HEK293 (cell line): ENCODE results near the gene KIF7.
A peak's percentile ranks its signal among the peaks of the same experiment; 100 is the strongest.

Source experiments
- KLF8 ChIP-seq: fragments of 450-650 bp; formaldehyde crosslinking; IDR thresholded peaks from 2 replicates; pipeline ENCODE4 v1.5.1; 2016; ENCODE audit warnings: missing biosample characterization, missing genetic modification characterization
- KLF9 ChIP-seq: fragments of 450-650 bp; formaldehyde crosslinking; IDR thresholded peaks from 2 replicates; pipeline ENCODE4 v1.5.1; 2016; ENCODE audit warnings: missing biosample characterization, missing genetic modification characterization, low read depth
- OSR2 ChIP-seq: fragments of 450-650 bp; formaldehyde crosslinking; IDR thresholded peaks from 2 replicates; pipeline ENCODE4 v1.5.1; 2016; ENCODE audit warnings: missing biosample characterization, missing genetic modification characterization
- OVOL3 ChIP-seq: fragments of 450-650 bp; formaldehyde crosslinking; IDR thresholded peaks from 2 replicates; pipeline ENCODE4 v1.5.1; 2016; ENCODE audit warnings: missing biosample characterization, missing genetic modification characterization
- PRDM1 ChIP-seq: fragments of 450-650 bp; formaldehyde crosslinking; IDR thresholded peaks from 2 replicates; pipeline ENCODE4; 2016; ENCODE audit warnings: missing biosample characterization, missing genetic modification characterization
- SCRT2 ChIP-seq: fragments of 450-650 bp; formaldehyde crosslinking; IDR thresholded peaks from 2 replicates; pipeline ENCODE4 v1.5.1; 2016; ENCODE audit warnings: missing biosample characterization, missing genetic modification characterization
- WT1 ChIP-seq: fragments of 450-650 bp; formaldehyde crosslinking; IDR thresholded peaks from 2 replicates; pipeline ENCODE4 v1.5.1; 2016; ENCODE audit warnings: missing biosample characterization, missing genetic modification characterization
- ZBTB7A ChIP-seq: fragments of 450-650 bp; formaldehyde crosslinking; IDR thresholded peaks from 2 replicates; pipeline ENCODE4 v1.5.1; 2016; ENCODE audit warnings: low read depth, missing biosample characterization, missing genetic modification characterization
- ZFP37 ChIP-seq: fragments of 450-650 bp; formaldehyde crosslinking; IDR thresholded peaks from 2 replicates; pipeline ENCODE4 v1.5.1; 2016; ENCODE audit warnings: missing biosample characterization, missing genetic modification characterization
- ZNF248 ChIP-seq: fragments of 450-650 bp; formaldehyde crosslinking; IDR thresholded peaks from 2 replicates; pipeline ENCODE4 v1.5.1; 2017; ENCODE audit warnings: missing biosample characterization, missing genetic modification characterization
- ZNF354C ChIP-seq: fragments of 450-650 bp; formaldehyde crosslinking; IDR thresholded peaks from 2 replicates; pipeline ENCODE4 v1.5.1; 2016; ENCODE audit warnings: missing biosample characterization, missing genetic modification characterization, low read depth, borderline replicate concordance
- ZNF37A ChIP-seq: fragments of 450-650 bp; IDR thresholded peaks from 2 replicates; pipeline ENCODE4 v1.5.1; 2018; ENCODE audit warnings: missing biosample characterization, missing genetic modification characterization
- ZNF423 ChIP-seq: fragments of 450-650 bp; formaldehyde crosslinking; IDR thresholded peaks from 2 replicates; pipeline ENCODE4 v1.5.1; 2016; ENCODE audit warnings: missing biosample characterization, missing genetic modification characterization
- ZNF473 ChIP-seq: fragments of 450-650 bp; formaldehyde crosslinking; IDR thresholded peaks from 2 replicates; pipeline ENCODE4 v1.5.1; 2017; ENCODE audit warnings: missing biosample characterization, missing genetic modification characterization
- ZNF521 ChIP-seq: fragments of 450-650 bp; formaldehyde crosslinking; IDR thresholded peaks from 2 replicates; pipeline ENCODE4 v1.5.1; 2017; ENCODE audit warnings: missing biosample characterization, mild to moderate bottlenecking, missing genetic modification characterization
- ZNF548 ChIP-seq: fragments of 450-650 bp; formaldehyde crosslinking; IDR thresholded peaks from 2 replicates; pipeline ENCODE4 v1.5.1; 2016; ENCODE audit warnings: missing biosample characterization, missing genetic modification characterization
- ZNF596 ChIP-seq: fragments of 450-650 bp; IDR thresholded peaks from 2 replicates; pipeline ENCODE4 v1.5.0; 2018; ENCODE audit warnings: missing biosample characterization, mild to moderate bottlenecking, missing genetic modification characterization, moderate library complexity
- ZNF600 ChIP-seq: fragments of 450-650 bp; formaldehyde crosslinking; IDR thresholded peaks from 2 replicates; pipeline ENCODE4 v1.5.1; 2016; ENCODE audit warnings: missing biosample characterization, missing genetic modification characterization
- ZNF629 ChIP-seq: fragments of 450-650 bp; formaldehyde crosslinking; IDR thresholded peaks from 2 replicates; pipeline ENCODE4 v1.5.1; 2017; ENCODE audit warnings: missing biosample characterization, missing genetic modification characterization
- ZNF654 ChIP-seq: fragments of 450-650 bp; formaldehyde crosslinking; IDR thresholded peaks from 2 replicates; pipeline ENCODE4 v1.5.1; 2016; ENCODE audit warnings: low read depth, missing biosample characterization, missing genetic modification characterization
- ZSCAN16 ChIP-seq: fragments of 450-650 bp; formaldehyde crosslinking; IDR thresholded peaks from 2 replicates; pipeline ENCODE4 v1.5.1; 2016; ENCODE audit warnings: missing biosample characterization, missing genetic modification characterization
- TF ChIP-seq, protein P1 (sequence below): fragments of 450-650 bp; formaldehyde crosslinking; IDR thresholded peaks from 2 replicates; pipeline ENCODE4 v1.5.1; 2016; ENCODE audit warnings: missing biosample characterization, missing genetic modification characterization
- TF ChIP-seq, protein P2 (sequence below): fragments of 450-650 bp; formaldehyde crosslinking; IDR thresholded peaks from 2 replicates; pipeline ENCODE4 v1.5.0; 2017; ENCODE audit warnings: missing biosample characterization, missing genetic modification characterization, borderline replicate concordance
- TF ChIP-seq, protein P3 (sequence below): fragments of 450-650 bp; formaldehyde crosslinking; IDR thresholded peaks from 2 replicates; pipeline ENCODE4 v1.5.1; 2017; ENCODE audit warnings: missing biosample characterization, missing genetic modification characterization
- TF ChIP-seq, protein P4 (sequence below): fragments of 450-650 bp; formaldehyde crosslinking; IDR thresholded peaks from 2 replicates; pipeline ENCODE4 v1.5.1; 2016; ENCODE audit warnings: missing biosample characterization, missing genetic modification characterization
- TF ChIP-seq, protein P5 (sequence below): fragments of 450-650 bp; formaldehyde crosslinking; conservative IDR thresholded peaks from 2 replicates; pipeline ENCODE4 v1.5.1; 2016; ENCODE audit warnings: low read depth, missing biosample characterization, missing genetic modification characterization

The KIF7 gene

DNA sequence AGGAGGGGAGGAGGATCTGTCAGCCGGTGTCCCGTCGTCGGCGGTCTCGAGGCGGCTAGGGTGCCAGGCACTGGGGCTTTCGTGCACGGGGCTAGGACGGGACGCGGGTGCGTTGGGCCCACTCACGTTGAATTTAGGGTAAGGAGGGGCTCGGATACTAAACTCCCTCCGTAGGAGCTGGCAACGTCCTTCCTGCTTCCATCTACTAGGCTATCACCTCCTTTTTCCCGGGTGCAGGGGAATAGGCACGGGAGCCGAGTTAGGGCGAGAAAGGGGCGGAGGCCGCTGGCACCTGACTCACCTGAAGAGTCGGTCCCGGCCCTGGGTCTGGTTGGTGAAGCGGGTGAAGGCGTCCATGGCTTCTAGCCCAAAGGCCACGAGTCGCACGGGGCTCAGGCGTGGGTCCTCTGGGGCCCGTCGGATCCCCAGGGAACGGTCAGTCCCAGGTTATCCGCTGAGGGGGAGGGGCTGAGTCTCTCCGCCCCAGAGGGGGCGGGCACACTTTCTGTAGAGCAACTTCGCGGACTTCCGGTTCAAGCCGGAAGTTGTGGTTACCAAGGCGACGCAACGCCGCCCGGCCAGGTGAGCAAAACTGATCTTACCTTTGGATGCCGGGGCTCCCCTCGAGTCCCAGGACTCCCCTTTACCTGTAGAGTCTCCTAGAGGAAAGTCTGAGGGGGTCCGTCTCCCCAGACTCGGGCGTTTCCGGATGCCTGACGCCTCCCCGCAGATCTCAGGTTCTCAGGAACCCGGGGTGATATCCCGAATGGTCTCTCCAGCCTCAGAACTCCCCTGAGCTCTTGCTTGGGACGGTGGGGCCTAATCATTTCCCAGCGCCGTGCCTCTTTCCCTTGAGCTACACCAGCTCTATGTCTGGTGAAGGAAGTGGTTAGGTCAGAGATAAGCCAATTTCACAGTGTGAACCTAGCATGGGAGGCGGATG, 35.3 kb upstream of the KIF7 start, which contains the start of the genes PEX11A and WDR93 (continued):
- TF ChIP-seq ZNF37A: no peak
- peak; percentile 51 for TF ChIP-seq WT1
- peak; percentile 93 for TF ChIP-seq ZNF423 (tag by site-specific recombination)
- TF ChIP-seq, protein P1, sequence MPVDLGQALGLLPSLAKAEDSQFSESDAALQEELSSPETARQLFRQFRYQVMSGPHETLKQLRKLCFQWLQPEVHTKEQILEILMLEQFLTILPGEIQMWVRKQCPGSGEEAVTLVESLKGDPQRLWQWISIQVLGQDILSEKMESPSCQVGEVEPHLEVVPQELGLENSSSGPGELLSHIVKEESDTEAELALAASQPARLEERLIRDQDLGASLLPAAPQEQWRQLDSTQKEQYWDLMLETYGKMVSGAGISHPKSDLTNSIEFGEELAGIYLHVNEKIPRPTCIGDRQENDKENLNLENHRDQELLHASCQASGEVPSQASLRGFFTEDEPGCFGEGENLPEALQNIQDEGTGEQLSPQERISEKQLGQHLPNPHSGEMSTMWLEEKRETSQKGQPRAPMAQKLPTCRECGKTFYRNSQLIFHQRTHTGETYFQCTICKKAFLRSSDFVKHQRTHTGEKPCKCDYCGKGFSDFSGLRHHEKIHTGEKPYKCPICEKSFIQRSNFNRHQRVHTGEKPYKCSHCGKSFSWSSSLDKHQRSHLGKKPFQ (tag by site-specific recombination): no peak
- TF ChIP-seq KLF9 (tag by site-specific recombination): peak; percentile 79
- peak; percentile 78; the same call in 1 of the 2 replicates for TF ChIP-seq ZFP37 (tag by site-specific recombination)
- TF ChIP-seq, protein P2, sequence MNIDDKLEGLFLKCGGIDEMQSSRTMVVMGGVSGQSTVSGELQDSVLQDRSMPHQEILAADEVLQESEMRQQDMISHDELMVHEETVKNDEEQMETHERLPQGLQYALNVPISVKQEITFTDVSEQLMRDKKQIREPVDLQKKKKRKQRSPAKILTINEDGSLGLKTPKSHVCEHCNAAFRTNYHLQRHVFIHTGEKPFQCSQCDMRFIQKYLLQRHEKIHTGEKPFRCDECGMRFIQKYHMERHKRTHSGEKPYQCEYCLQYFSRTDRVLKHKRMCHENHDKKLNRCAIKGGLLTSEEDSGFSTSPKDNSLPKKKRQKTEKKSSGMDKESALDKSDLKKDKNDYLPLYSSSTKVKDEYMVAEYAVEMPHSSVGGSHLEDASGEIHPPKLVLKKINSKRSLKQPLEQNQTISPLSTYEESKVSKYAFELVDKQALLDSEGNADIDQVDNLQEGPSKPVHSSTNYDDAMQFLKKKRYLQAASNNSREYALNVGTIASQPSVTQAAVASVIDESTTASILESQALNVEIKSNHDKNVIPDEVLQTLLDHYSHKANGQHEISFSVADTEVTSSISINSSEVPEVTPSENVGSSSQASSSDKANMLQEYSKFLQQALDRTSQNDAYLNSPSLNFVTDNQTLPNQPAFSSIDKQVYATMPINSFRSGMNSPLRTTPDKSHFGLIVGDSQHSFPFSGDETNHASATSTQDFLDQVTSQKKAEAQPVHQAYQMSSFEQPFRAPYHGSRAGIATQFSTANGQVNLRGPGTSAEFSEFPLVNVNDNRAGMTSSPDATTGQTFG (tag by site-specific recombination): no peak
- TF ChIP-seq, protein P3, sequence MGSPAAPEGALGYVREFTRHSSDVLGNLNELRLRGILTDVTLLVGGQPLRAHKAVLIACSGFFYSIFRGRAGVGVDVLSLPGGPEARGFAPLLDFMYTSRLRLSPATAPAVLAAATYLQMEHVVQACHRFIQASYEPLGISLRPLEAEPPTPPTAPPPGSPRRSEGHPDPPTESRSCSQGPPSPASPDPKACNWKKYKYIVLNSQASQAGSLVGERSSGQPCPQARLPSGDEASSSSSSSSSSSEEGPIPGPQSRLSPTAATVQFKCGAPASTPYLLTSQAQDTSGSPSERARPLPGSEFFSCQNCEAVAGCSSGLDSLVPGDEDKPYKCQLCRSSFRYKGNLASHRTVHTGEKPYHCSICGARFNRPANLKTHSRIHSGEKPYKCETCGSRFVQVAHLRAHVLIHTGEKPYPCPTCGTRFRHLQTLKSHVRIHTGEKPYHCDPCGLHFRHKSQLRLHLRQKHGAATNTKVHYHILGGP (tag by site-specific recombination): no peak
- no peak for TF ChIP-seq ZNF654
- no peak for TF ChIP-seq ZNF473 (tag by site-specific recombination)
- TF ChIP-seq ZNF629 (tag by site-specific recombination): peak; percentile 58; the same call in 1 of the 2 replicates
- 0 out of 2 replicates have a peak, but pooled peaks have one; percentile 28 for TF ChIP-seq SCRT2 (tag by site-specific recombination)
- TF ChIP-seq OVOL3 (tag by site-specific recombination): no peak
- peak; percentile 34; the same call in 1 of the 2 replicates for TF ChIP-seq ZNF600
- peak; percentile 77 for TF ChIP-seq KLF8
- TF ChIP-seq, protein P4, sequence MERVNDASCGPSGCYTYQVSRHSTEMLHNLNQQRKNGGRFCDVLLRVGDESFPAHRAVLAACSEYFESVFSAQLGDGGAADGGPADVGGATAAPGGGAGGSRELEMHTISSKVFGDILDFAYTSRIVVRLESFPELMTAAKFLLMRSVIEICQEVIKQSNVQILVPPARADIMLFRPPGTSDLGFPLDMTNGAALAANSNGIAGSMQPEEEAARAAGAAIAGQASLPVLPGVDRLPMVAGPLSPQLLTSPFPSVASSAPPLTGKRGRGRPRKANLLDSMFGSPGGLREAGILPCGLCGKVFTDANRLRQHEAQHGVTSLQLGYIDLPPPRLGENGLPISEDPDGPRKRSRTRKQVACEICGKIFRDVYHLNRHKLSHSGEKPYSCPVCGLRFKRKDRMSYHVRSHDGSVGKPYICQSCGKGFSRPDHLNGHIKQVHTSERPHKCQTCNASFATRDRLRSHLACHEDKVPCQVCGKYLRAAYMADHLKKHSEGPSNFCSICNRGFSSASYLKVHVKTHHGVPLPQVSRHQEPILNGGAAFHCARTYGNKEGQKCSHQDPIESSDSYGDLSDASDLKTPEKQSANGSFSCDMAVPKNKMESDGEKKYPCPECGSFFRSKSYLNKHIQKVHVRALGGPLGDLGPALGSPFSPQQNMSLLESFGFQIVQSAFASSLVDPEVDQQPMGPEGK (tag by site-specific recombination): peak; percentile 92
- TF ChIP-seq ZBTB7A: no peak
- TF ChIP-seq ZNF548: no peak
- peak; percentile 22; the same call in 1 of the 2 replicates for TF ChIP-seq OSR2 (tag by site-specific recombination)
- no peak for TF ChIP-seq ZNF248 (tag by site-specific recombination)
- TF ChIP-seq ZNF596: no peak
- no peak for TF ChIP-seq ZNF354C
- TF ChIP-seq ZSCAN16 (tag by site-specific recombination): no peak
- TF ChIP-seq PRDM1 (tag by site-specific recombination): no peak
- TF ChIP-seq, protein P5, sequence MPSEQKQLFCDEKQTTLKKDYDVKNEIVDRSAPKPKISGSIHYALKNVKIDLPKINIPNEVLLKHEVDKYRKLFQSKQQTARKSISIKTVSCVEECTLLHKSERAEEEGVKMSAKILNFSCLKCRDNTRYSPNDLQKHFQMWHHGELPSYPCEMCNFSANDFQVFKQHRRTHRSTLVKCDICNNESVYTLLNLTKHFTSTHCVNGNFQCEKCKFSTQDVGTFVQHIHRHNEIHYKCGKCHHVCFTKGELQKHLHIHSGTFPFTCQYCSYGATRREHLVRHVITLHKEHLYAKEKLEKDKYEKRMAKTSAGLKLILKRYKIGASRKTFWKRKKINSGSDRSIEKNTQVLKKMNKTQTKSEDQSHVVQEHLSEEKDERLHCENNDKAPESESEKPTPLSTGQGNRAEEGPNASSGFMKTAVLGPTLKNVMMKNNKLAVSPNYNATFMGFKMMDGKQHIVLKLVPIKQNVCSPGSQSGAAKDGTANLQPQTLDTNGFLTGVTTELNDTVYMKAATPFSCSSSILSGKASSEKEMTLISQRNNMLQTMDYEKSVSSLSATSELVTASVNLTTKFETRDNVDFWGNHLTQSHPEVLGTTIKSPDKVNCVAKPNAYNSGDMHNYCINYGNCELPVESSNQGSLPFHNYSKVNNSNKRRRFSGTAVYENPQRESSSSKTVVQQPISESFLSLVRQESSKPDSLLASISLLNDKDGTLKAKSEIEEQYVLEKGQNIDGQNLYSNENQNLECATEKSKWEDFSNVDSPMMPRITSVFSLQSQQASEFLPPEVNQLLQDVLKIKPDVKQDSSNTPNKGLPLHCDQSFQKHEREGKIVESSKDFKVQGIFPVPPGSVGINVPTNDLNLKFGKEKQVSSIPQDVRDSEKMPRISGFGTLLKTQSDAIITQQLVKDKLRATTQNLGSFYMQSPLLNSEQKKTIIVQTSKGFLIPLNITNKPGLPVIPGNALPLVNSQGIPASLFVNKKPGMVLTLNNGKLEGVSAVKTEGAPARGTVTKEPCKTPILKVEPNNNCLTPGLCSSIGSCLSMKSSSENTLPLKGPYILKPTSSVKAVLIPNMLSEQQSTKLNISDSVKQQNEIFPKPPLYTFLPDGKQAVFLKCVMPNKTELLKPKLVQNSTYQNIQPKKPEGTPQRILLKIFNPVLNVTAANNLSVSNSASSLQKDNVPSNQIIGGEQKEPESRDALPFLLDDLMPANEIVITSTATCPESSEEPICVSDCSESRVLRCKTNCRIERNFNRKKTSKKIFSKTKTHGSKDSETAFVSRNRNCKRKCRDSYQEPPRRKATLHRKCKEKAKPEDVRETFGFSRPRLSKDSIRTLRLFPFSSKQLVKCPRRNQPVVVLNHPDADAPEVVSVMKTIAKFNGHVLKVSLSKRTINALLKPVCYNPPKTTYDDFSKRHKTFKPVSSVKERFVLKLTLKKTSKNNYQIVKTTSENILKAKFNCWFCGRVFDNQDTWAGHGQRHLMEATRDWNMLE (tag by site-specific recombination): peak; percentile 84
- TF ChIP-seq ZNF521 (tag by site-specific recombination): no peak
